HepG2 (cell line): ENCODE results near the gene DAPK1. TPM values are rescaled to one million over a fixed set of nuclear protein-coding genes. Genes with fewer than 3 reads are reported as not detected.

Experiments
- ATAC-seq: fragments of 200-7000 bp; cut with Tn5 transposase; 3 replicates; pipeline ENCODE4 v1.9.1; 2020; ENCODE audit warnings: mild to moderate bottlenecking, moderate library complexity
- BruUV-seq: library from RNA; stranded (reverse); fragments of 400-500 nt; replicated peaks from 2 replicates; lab custom pipeline; 2021; lab: Mats Ljungman, UMichigan
- CTCF ChIA-PET: fragments of 300-600 bp; formaldehyde crosslinking; extraction: SDS; loops from one replicate; lab custom pipeline; 2021; ENCODE audit warnings: low total read pairs, inconsistent platforms, low intra/inter-chr PET ratio; lab: Yijun Ruan, JAX
- POLR2A ChIA-PET: fragments of 350-600 bp; sonication (Branson Sonifier 250); formaldehyde crosslinking; loops from one replicate; lab custom pipeline; 2020; ENCODE audit warnings: antibody characterized with exemption, inconsistent platforms; lab: Yijun Ruan, JAX
- DNase-seq: peaks from one replicate; pipeline ENCODE4 v3.0.0-alpha.2; 2015; ENCODE audit warnings: low spot score
- FAIRE-seq: peaks from 3 replicates; lab custom pipeline; 2011; peaks lifted over from hg19 to GRCh38; lab: Jason Lieb, UNC
- H2AFZ ChIP-seq: one replicate; pipeline ENCODE4 v1.6.1; 2011; ENCODE audit warnings: low read length, inconsistent platforms
- H3K27ac ChIP-seq: fragments of 300-600 bp; 3 replicates; pipeline ENCODE4 v1.8.0; 2011; ENCODE audit warnings: mixed run types, mild to moderate bottlenecking, mixed read lengths, low read length, inconsistent platforms; ENCODE audit not compliant: insufficient read depth; ENCODE audit errors: extremely low read length
- H3K27me3 ChIP-seq, 2 experiments: fragments of 200-600 bp in 1 of 2; 2 replicates in 1 of 2; 3 replicates in 1 of 2; pipeline versions ENCODE4 v1.6.0 to v1.8.0; 2011; ENCODE audit warnings: low read length in 2 of 2, mild to moderate bottlenecking in 2 of 2, moderate library complexity in 2 of 2, inconsistent platforms in 1 of 2; ENCODE audit not compliant: insufficient read depth in 2 of 2, control insufficient read depth in 1 of 2
- H3K36me3 ChIP-seq, 2 experiments: fragments of 200-600 bp in 1 of 2; replicated peaks in 1 of 2; 2 replicates in 1 of 2; 3 replicates in 1 of 2; pipeline versions ENCODE4 v1.5.1 to v1.8.0; 2011; ENCODE audit warnings: low read length in 2 of 2, inconsistent platforms in 1 of 2; ENCODE audit not compliant: insufficient read depth in 2 of 2, control insufficient read depth in 1 of 2
- H3K4me1 ChIP-seq: 2 replicates; pipeline ENCODE4 v1.5.1; 2012; ENCODE audit warnings: low read length, inconsistent platforms; ENCODE audit not compliant: insufficient read depth
- H3K4me2 ChIP-seq: 2 replicates; pipeline ENCODE4 v1.6.0; 2011; ENCODE audit warnings: low read depth, low read length, inconsistent platforms
- H3K4me3 ChIP-seq, 3 experiments: fragments of 200-600 bp in 1 of 3; sonication (generic), shearing (Covaris generic) in 1 of 3; replicated peaks in 1 of 3; 2 replicates each; pipeline ENCODE4 v1.5.1; 2011 to 2016; ENCODE audit warnings: low read length in 3 of 3, inconsistent platforms in 2 of 3, low read depth in 2 of 3, mild to moderate bottlenecking in 2 of 3, control low read depth in 1 of 3, mixed read lengths in 1 of 3; ENCODE audit not compliant: insufficient read depth in 1 of 3
- H3K79me2 ChIP-seq: one replicate; pipeline ENCODE4 v1.6.1; 2011; ENCODE audit warnings: low read length, inconsistent platforms; ENCODE audit not compliant: insufficient read depth
- H3K9ac ChIP-seq: 2 replicates; pipeline ENCODE4 v1.6.0; 2011; ENCODE audit warnings: mild to moderate bottlenecking, low read depth, low read length, inconsistent platforms; ENCODE audit not compliant: insufficient read depth
- H3K9me3 ChIP-seq: 2 replicates; pipeline ENCODE4 v1.5.1; 2012; ENCODE audit warnings: mild to moderate bottlenecking, low read length
- H4K20me1 ChIP-seq: 2 replicates; pipeline ENCODE4 v1.6.0; 2011; ENCODE audit warnings: inconsistent platforms, mild to moderate bottlenecking, low read length, moderate library complexity; ENCODE audit not compliant: insufficient read depth
- HOXA5 ChIP-seq: sonication (generic); formaldehyde crosslinking; IDR thresholded peaks from 2 replicates; pipeline ENCODE4 v1.4.0; 2020; ENCODE audit warnings: missing genetic modification reagents
- NR0B2 ChIP-seq: sonication (generic); formaldehyde crosslinking; IDR thresholded peaks from 2 replicates; pipeline ENCODE4 v1.4.0; 2020; ENCODE audit warnings: mild to moderate bottlenecking, missing genetic modification reagents
- SKIL ChIP-seq: sonication (generic); formaldehyde crosslinking; IDR thresholded peaks from 2 replicates; pipeline ENCODE4 v1.8.0; 2022; ENCODE audit warnings: missing genetic modification reagents, mild to moderate bottlenecking, moderate library complexity, borderline replicate concordance
- SYNCRIP ChIP-seq: fragments of 200-400 bp; formaldehyde crosslinking; IDR thresholded peaks from 2 replicates; pipeline ENCODE4 v1.6.1; 2018; ENCODE audit warnings: mild to moderate bottlenecking, low read depth, low read length; ENCODE audit not compliant: insufficient read depth
- ZNF256 ChIP-seq: sonication (generic); formaldehyde crosslinking; conservative IDR thresholded peaks from 2 replicates; pipeline ENCODE4 v1.4.0; 2020; ENCODE audit warnings: missing genetic modification reagents
- ZNF513 ChIP-seq: sonication (generic); formaldehyde crosslinking; conservative IDR thresholded peaks from 2 replicates; pipeline ENCODE4 v1.5.0; 2020; ENCODE audit warnings: missing genetic modification reagents
- ZNF839 ChIP-seq: sonication (generic); formaldehyde crosslinking; IDR thresholded peaks from 2 replicates; pipeline ENCODE4 v1.4.0; 2020; ENCODE audit warnings: missing genetic modification reagents, mild to moderate bottlenecking, borderline replicate concordance
- ZSCAN31 ChIP-seq: sonication (generic); formaldehyde crosslinking; IDR thresholded peaks from 2 replicates; pipeline ENCODE4 v1.5.0; 2020; ENCODE audit warnings: low read depth, mild to moderate bottlenecking, missing genetic modification reagents
- WGBS: methylation state at CpG from one replicate; pipeline ENCODE4 v1.1.6; 2017; ENCODE audit warnings: low lambda C conversion rate; 5-methylcytosine and 5-hydroxymethylcytosine counted together
- in situ Hi-C: cut with HindIII; loops from 2 replicates; pipeline ENCODE4 v1.10.0; 2017; ENCODE audit warnings: low pct_unique_long_range_greater_than_20kb; ENCODE audit not compliant: extremely low pct_ligation_motif_present
- intact Hi-C: fragments of 100-400 bp; cut with micrococcal nuclease; formaldehyde crosslinking; loops from one replicate; pipeline ENCODE4 v1.10.0; 2022; ENCODE audit not compliant: unreplicated experiment
- polyA plus RNA-seq, 8 experiments: library from polyadenylated mRNA; depleted of rRNA in 3 of 8; stranded (reverse) in 7 of 8; unstranded in 1 of 8; fragments of >200 nt; fragmentation: Illumina TruSeq in 4 of 8; extraction: Trizol in 4 of 8; gene quantifications; 2 replicates each; pipeline versions ENCODE4 v1.2.1 to v1.2.3, GENCODE V29; 2011 to 2016; ENCODE audit warnings: low read depth in 4 of 8, missing spikeins in 1 of 8, mixed read lengths in 1 of 8; ENCODE audit not compliant: insufficient read depth in 1 of 8
- total RNA-seq, 5 experiments: library from RNA; depleted of rRNA; stranded (reverse); fragments of >200 nt; fragmentation: Illumina TruSeq; extraction: Trizol; gene quantifications; 2 replicates each; pipeline ENCODE4 v1.2.3, GENCODE V29; 2016; ENCODE audit warnings: low read depth in 1 of 5
- TF ChIP-seq, protein P1 (sequence below): IDR thresholded peaks from 2 replicates; pipeline ENCODE4 v1.6.1; 2012; ENCODE audit warnings: low read length, improper control_type of control experiment

DAPK1 gene
- total and polyA plus RNA-seq, 2 of the 13 experiments (the other 11 are each of a cell fraction or from before 2014, with no cell fraction given), result 35.7 to 35.9 TPM

GRCh38 chr9:87682618-87683017 is 185.0 kb downstream of the DAPK1 start:
- Histone ChIP-seq H3K9ac (no peak overlapping the region), H3K79me2 (no peaks in the 10 kb centered on the region), H3K36me3 (peaks cover 22 to 61% of the 10 kb centered on the region in 2 experiments), H3K4me3 (no peak overlapping the region), H3K27ac (no peak overlapping the region), H3K9me3 (no peaks in the 10 kb centered on the region), H3K27me3 (no peaks in the 10 kb centered on the region), H3K4me2 (no peak overlapping the region), H2AFZ (no peak overlapping the region), H3K4me1 (no peaks in the 10 kb centered on the region), H4K20me1 (0 out of 2 replicates have a peak, but pooled peaks cover 3% of the 10 kb centered on the region)
- in situ Hi-C loops, result no loop called here
- no peak for DNase-seq
- WGBS, result 99% methylated on average over 4 of the region's 4 CpGs
- no peak for FAIRE-seq
- CTCF ChIA-PET, result interaction anchor here (5.5 kb wide), 1 partner anchor 130 kb away, joined by 25 read pairs; no protein-coding TSS in a partner anchor
- ATAC-seq, result no peak
- TF ChIP-seq ZNF513 (CRISPR knock-in tag), result no peak
- no peak for TF ChIP-seq ZNF839
- TF ChIP-seq SYNCRIP, result no peak
- TF ChIP-seq, protein P1, sequence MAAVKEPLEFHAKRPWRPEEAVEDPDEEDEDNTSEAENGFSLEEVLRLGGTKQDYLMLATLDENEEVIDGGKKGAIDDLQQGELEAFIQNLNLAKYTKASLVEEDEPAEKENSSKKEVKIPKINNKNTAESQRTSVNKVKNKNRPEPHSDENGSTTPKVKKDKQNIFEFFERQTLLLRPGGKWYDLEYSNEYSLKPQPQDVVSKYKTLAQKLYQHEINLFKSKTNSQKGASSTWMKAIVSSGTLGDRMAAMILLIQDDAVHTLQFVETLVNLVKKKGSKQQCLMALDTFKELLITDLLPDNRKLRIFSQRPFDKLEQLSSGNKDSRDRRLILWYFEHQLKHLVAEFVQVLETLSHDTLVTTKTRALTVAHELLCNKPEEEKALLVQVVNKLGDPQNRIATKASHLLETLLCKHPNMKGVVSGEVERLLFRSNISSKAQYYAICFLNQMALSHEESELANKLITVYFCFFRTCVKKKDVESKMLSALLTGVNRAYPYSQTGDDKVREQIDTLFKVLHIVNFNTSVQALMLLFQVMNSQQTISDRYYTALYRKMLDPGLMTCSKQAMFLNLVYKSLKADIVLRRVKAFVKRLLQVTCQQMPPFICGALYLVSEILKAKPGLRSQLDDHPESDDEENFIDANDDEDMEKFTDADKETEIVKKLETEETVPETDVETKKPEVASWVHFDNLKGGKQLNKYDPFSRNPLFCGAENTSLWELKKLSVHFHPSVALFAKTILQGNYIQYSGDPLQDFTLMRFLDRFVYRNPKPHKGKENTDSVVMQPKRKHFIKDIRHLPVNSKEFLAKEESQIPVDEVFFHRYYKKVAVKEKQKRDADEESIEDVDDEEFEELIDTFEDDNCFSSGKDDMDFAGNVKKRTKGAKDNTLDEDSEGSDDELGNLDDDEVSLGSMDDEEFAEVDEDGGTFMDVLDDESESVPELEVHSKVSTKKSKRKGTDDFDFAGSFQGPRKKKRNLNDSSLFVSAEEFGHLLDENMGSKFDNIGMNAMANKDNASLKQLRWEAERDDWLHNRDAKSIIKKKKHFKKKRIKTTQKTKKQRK, result no peak
- TF ChIP-seq ZSCAN31, result no peak
- no peak for TF ChIP-seq ZNF256 (CRISPR knock-in tag)
- TF ChIP-seq SKIL (CRISPR knock-in tag), result no peak
- no peak for TF ChIP-seq NR0B2 (CRISPR knock-in tag)
- TF ChIP-seq HOXA5 (CRISPR knock-in tag), result no peak
- intact Hi-C loops, result loop anchor here (5.0 to 10.0 kb wide), 2 partner anchors 45 to 362 kb away; partner anchors contain the start of gene CTSL
- POLR2A ChIA-PET, result no interaction called here
- no TSS peak for BruUV-seq
